GM23338 (cell line): ENCODE data around the gene RNF19B. TPM values are rescaled to one million over a fixed set of nuclear protein-coding genes. Genes with fewer than 3 reads are reported as not detected.

Experiments used
- ATAC-seq: fragments of 200-7000 bp; cut with Tn5 transposase; 3 replicates; pipeline ENCODE4 v1.9.1; 2020
- DNase-seq: peaks from one replicate; pipeline ENCODE4 v3.0.0-alpha.2; 2015; ENCODE audit warnings: low spot score
- H2AFZ ChIP-seq: fragments of 200-600 bp; sonication (generic); 2 replicates; pipeline ENCODE4 v1.8.0; 2016; ENCODE audit warnings: antibody characterized with exemption, mild to moderate bottlenecking, moderate library complexity
- H3F3A ChIP-seq: fragments of 200-600 bp; sonication (generic); replicated peaks from 2 replicates; pipeline ENCODE4 v1.8.0; 2017; ENCODE audit warnings: antibody characterized with exemption, mixed run types, low read depth
- H3K27ac ChIP-seq: fragments of 200-600 bp; sonication (generic); 2 replicates; pipeline ENCODE4 v1.6.1; 2016; ENCODE audit warnings: low read depth
- H3K27me3 ChIP-seq: fragments of 200-600 bp; sonication (generic); 2 replicates; pipeline ENCODE4 v1.8.0; 2016; ENCODE audit warnings: mild to moderate bottlenecking, mixed run types, moderate library complexity; ENCODE audit not compliant: insufficient read depth
- H3K36me3 ChIP-seq: fragments of 200-600 bp; sonication (generic); 2 replicates; pipeline ENCODE4 v1.8.0; 2016; ENCODE audit warnings: mild to moderate bottlenecking; ENCODE audit not compliant: insufficient read depth
- H3K4me1 ChIP-seq: fragments of 200-600 bp; sonication (generic); 2 replicates; pipeline ENCODE4 v1.8.0; 2016; ENCODE audit warnings: mild to moderate bottlenecking, moderate library complexity; ENCODE audit not compliant: insufficient read depth
- H3K4me2 ChIP-seq: fragments of 200-600 bp; sonication (generic); 2 replicates; pipeline ENCODE4 v1.7.1; 2017; ENCODE audit warnings: mixed run types
- H3K4me3 ChIP-seq: fragments of 200-600 bp; sonication (generic); 2 replicates; pipeline ENCODE4 v1.6.1; 2016; ENCODE audit warnings: mixed run types
- H3K79me2 ChIP-seq: fragments of 200-600 bp; sonication (generic); replicated peaks from 2 replicates; pipeline ENCODE4 v1.8.0; 2017; ENCODE audit warnings: mild to moderate bottlenecking; ENCODE audit not compliant: insufficient read depth
- H3K9me2 ChIP-seq: fragments of 200-600 bp; sonication (generic); 2 replicates; pipeline ENCODE4 v1.8.0; 2017; ENCODE audit not compliant: insufficient read depth
- H4K20me1 ChIP-seq: fragments of 200-600 bp; sonication (generic); replicated peaks from 2 replicates; pipeline ENCODE4 v1.8.0; 2017; ENCODE audit warnings: mild to moderate bottlenecking; ENCODE audit not compliant: insufficient read depth
- H3K27ac Mint-ChIP-seq: 2 replicates; pipeline ENCODE4 v1.8.0; 2020; ENCODE audit warnings: inconsistent platforms, mild to moderate bottlenecking, moderate library complexity, mixed read lengths
- H3K27me3 Mint-ChIP-seq: 3 replicates; pipeline ENCODE4 v1.8.0; 2022; ENCODE audit warnings: low read depth, mild to moderate bottlenecking, moderate library complexity, mixed read lengths, inconsistent platforms; ENCODE audit not compliant: insufficient read depth, poor library complexity
- H3K36me3 Mint-ChIP-seq: 3 replicates; pipeline ENCODE4 v1.8.0; 2021; ENCODE audit warnings: low read depth, mild to moderate bottlenecking, inconsistent platforms, moderate library complexity, mixed read lengths
- H3K4me1 Mint-ChIP-seq: 3 replicates; pipeline ENCODE4 v1.8.0; 2020; ENCODE audit warnings: mild to moderate bottlenecking, inconsistent platforms, mixed read lengths
- H3K4me3 Mint-ChIP-seq: 3 replicates; pipeline ENCODE4 v1.8.0; 2021; ENCODE audit warnings: moderate library complexity, mild to moderate bottlenecking, inconsistent platforms, mixed read lengths
- H3K9me3 Mint-ChIP-seq: 3 replicates; pipeline ENCODE4 v1.8.0; 2020; ENCODE audit warnings: moderate library complexity, mild to moderate bottlenecking, inconsistent platforms, mixed read lengths
- CREB1 ChIP-seq: fragments of 250-450 bp; sonication (Bioruptor Pico); IDR thresholded peaks from 2 replicates; pipeline ENCODE4 v1.5.0; 2020; ENCODE audit warnings: low read depth, mild to moderate bottlenecking, moderate library complexity
- CTCF ChIP-seq, 2 experiments: fragments of 200-600 bp in 1 of 2; sonication (generic) in 1 of 2; conservative IDR thresholded peaks; 2 replicates each; pipeline versions ENCODE4 v1.5.1 to v1.6.1; 2016 to 2017; ENCODE audit warnings: antibody characterized with exemption in 2 of 2, low read depth in 2 of 2, mild to moderate bottlenecking in 2 of 2, moderate library complexity in 1 of 2
- EZH2 ChIP-seq: fragments of 200-600 bp; sonication (generic); IDR thresholded peaks from one replicate; pipeline ENCODE4 v1.8.0; 2017; ENCODE audit warnings: antibody characterized with exemption, mild to moderate bottlenecking, low read depth; ENCODE audit not compliant: unreplicated experiment
- NANOG ChIP-seq: IDR thresholded peaks from 2 replicates; pipeline ENCODE4 v1.6.1; 2016; ENCODE audit warnings: antibody characterized with exemption, borderline replicate concordance
- POLR2AphosphoS5 ChIP-seq: IDR thresholded peaks from 2 replicates; pipeline ENCODE4 v1.6.1; 2016; ENCODE audit warnings: antibody characterized with exemption, low read depth
- STAT1 ChIP-seq: IDR thresholded peaks from one replicate; pipeline ENCODE4 v1.6.1; 2016; ENCODE audit warnings: antibody characterized with exemption; ENCODE audit not compliant: unreplicated experiment
- ZNF462 ChIP-seq: fragments of 250-450 bp; sonication (Bioruptor Pico); IDR thresholded peaks from 2 replicates; pipeline ENCODE4 v1.5.0; 2020; ENCODE audit warnings: mild to moderate bottlenecking, moderate library complexity
- polyA plus RNA-seq: library from polyadenylated mRNA; unstranded; fragments of >200 nt; fragmentation: Nextera tagmentation; extraction: Ambion mirVana; gene quantifications from 2 replicates; pipeline ENCODE4 v1.2.1, GENCODE V29; 2016
- total RNA-seq: library from RNA; depleted of rRNA; stranded (reverse); fragments of >200 nt; shearing (Covaris generic); gene quantifications from 2 replicates; pipeline ENCODE4 v1.2.3, GENCODE V29; 2014

The RNF19B gene
- total and polyA plus RNA-seq, 2 experiments from 2014 or later = 2.9 to 11.9 TPM

GRCh38 chr1:32894681-32895080 lies 69.9 kb downstream of the RNF19B start (continued):
- TF ChIP-seq ZNF462 (no peak), CTCF (conservative IDR thresholded peaks at IDR 0.05; ENCODE audit: low read depth in 2 of 2) (no peak), STAT1 (no peak)

DNA sequence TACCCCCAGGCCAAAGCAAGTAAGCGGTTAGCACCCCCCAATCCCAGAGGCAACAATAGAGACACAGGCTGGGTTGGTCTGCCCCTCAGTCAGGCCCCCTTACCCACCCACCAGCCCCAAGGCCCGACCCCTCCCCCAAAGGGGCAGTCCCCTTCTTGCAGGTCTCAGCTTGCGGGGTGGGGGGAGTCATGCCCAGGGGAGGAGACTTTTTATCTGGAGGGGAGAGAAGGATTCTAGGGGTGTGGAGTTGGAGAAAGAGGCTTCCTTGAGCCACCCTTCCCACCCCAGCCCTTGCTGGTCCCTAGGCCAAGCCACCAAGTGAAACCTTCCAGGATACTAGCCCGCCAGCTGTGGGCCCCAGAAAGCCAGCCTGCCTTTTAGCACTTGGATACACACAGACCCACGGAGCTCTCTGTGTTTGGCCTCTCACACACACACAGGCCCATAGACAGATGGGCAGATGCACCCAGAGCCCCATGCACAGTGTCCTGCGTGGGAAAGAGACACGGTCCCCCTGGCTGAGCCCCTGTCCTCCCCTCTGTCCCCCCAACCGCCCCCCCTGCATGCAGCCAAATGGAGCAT lies 70.5 kb downstream of the RNF19B start:
- H3K4me2 ChIP-seq = peak overlapping the region; percentile 94
- Mint-ChIP-seq H3K4me3 (peak overlapping the region; percentile 75), H3K36me3 (peaks cover 8% of the 10 kb centered on the region; the same call in 1 of the 3 replicates), H3K27ac (no peak overlapping the region), H3K9me3 (peaks cover 5% of the 10 kb centered on the region; the same call in 2 of the 3 replicates), H3K4me1 (peaks cover 12% of the 10 kb centered on the region), H3K27me3 (peaks cover 32% of the 10 kb centered on the region)
- no peaks in the 10 kb centered on the region for H3K79me2 ChIP-seq
- ATAC-seq (peak; percentile 25), DNase-seq (peak; percentile 48)
- no peak for TF ChIP-seq NANOG
- TF ChIP-seq POLR2AphosphoS5 = 0 out of 2 replicates have a peak, but pooled peaks have one; percentile 8
- no peak for TF ChIP-seq CREB1 (CRISPR knock-in tag)
- TF ChIP-seq EZH2 = no peak
- peaks cover 41% of the 10 kb centered on the region for H3K27me3 ChIP-seq
- H3K27ac ChIP-seq = no peak overlapping the region
- H3K4me3 ChIP-seq = peak overlapping the region; percentile 95
- H3K9me2 ChIP-seq = no peaks in the 10 kb centered on the region
- no peaks in the 10 kb centered on the region; the same call in 1 of the 2 replicates for H4K20me1 ChIP-seq
- H3K4me1 ChIP-seq = peaks cover 10% of the 10 kb centered on the region; the same call in 1 of the 2 replicates
- peaks cover 7% of the 10 kb centered on the region; the same call in 1 of the 2 replicates for H3F3A ChIP-seq
- H2AFZ ChIP-seq = peak overlapping the region; percentile 98
- H3K36me3 ChIP-seq = no peaks in the 10 kb centered on the region
